Caco-2 (cell line): Measurements from ENCODE around the gene BANF2. TPM values are rescaled to one million over a fixed set of nuclear protein-coding genes. Genes with fewer than 3 reads are reported as not detected.
A peak's percentile ranks its signal among the peaks of the same experiment; 100 is the strongest.
"Not testable (repeated sequence)": the region's sequence is repeated elsewhere in the genome, so short reads cannot be mapped to it uniquely, and the experiment has no call there.

Experiments
- BruUV-seq: library from RNA; stranded (reverse); fragments of 400-500 nt; replicated peaks from 2 replicates; lab custom pipeline; 2021; lab: Mats Ljungman, UMichigan
- CTCF ChIA-PET: fragments of 300-600 bp; sonication (Branson Sonifier 250); formaldehyde crosslinking; loops from one replicate; lab custom pipeline; 2022; ENCODE audit warnings: antibody characterized with exemption; lab: Charles Lee
- POLR2A ChIA-PET: fragments of 300-600 bp; sonication (Branson Sonifier 250); formaldehyde crosslinking; loops from one replicate; lab custom pipeline; 2022; ENCODE audit warnings: antibody characterized with exemption; lab: Charles Lee
- DNase-seq, 2 experiments: peaks; one replicate each; pipeline versions ENCODE4 v3.0.0 to v3.0.0-alpha.2; 2020 to 2022
- H3K27me3 ChIP-seq: replicated peaks from 2 replicates; pipeline ENCODE4 v1.6.0; 2011; ENCODE audit warnings: low read length; ENCODE audit not compliant: control insufficient read depth, insufficient read depth
- H3K36me3 ChIP-seq: 2 replicates; pipeline ENCODE4 v1.5.1; 2011; ENCODE audit warnings: low read length; ENCODE audit not compliant: control insufficient read depth, insufficient read depth
- H3K4me1 ChIP-seq: fragments of 250-450 bp; sonication (Bioruptor Pico); 2 replicates; pipeline ENCODE4 v1.5.1; 2020; ENCODE audit warnings: mild to moderate bottlenecking
- H3K4me3 ChIP-seq: 2 replicates; pipeline ENCODE4 v1.5.1; 2011; ENCODE audit warnings: low read depth, mild to moderate bottlenecking, control low read depth, low read length
- H3K9me3 ChIP-seq: fragments of 250-450 bp; sonication (Bioruptor Pico); 2 replicates; pipeline ENCODE4 v1.5.1; 2020; ENCODE audit warnings: mild to moderate bottlenecking, moderate library complexity
- H3K27ac Mint-ChIP-seq: one replicate; pipeline ENCODE4 v1.8.0; 2022; ENCODE audit warnings: mixed read lengths; ENCODE audit not compliant: unreplicated experiment
- H3K27me3 Mint-ChIP-seq: one replicate; pipeline ENCODE4 v1.8.0; 2022; ENCODE audit warnings: mixed read lengths; ENCODE audit not compliant: insufficient read depth, unreplicated experiment
- H3K36me3 Mint-ChIP-seq: one replicate; pipeline ENCODE4 v1.8.0; 2022; ENCODE audit warnings: mild to moderate bottlenecking, mixed read lengths; ENCODE audit not compliant: insufficient read depth, unreplicated experiment
- H3K4me1 Mint-ChIP-seq: one replicate; pipeline ENCODE4 v1.8.0; 2022; ENCODE audit warnings: low read depth, mixed read lengths; ENCODE audit not compliant: unreplicated experiment
- H3K4me3 Mint-ChIP-seq: one replicate; pipeline ENCODE4 v1.8.0; 2022; ENCODE audit warnings: mild to moderate bottlenecking, moderate library complexity, mixed read lengths; ENCODE audit not compliant: unreplicated experiment
- H3K9me3 Mint-ChIP-seq: one replicate; pipeline ENCODE4 v1.8.0; 2022; ENCODE audit warnings: mixed read lengths; ENCODE audit not compliant: unreplicated experiment
- intact Hi-C: fragments of 100-400 bp; cut with micrococcal nuclease; formaldehyde crosslinking; loops from one replicate; pipeline ENCODE4 v1.10.0; 2022; ENCODE audit not compliant: unreplicated experiment
- total RNA-seq: library from RNA; stranded (reverse); gene quantifications from 2 replicates; pipeline ENCODE4 v1.2.3, GENCODE V29; 2022
- TF ChIP-seq, protein P1 (sequence below), 2 experiments: fragments of 200-600 bp in 1 of 2; IDR thresholded peaks; 1 replicate in 1 of 2; 2 replicates in 1 of 2; pipeline versions ENCODE4 v1.5.1 to v1.8.0; 2011 to 2022; ENCODE audit warnings: antibody characterized with exemption in 1 of 2, control low read depth in 1 of 2, inconsistent platforms in 1 of 2, low read depth in 1 of 2, low read length in 1 of 2, mild to moderate bottlenecking in 1 of 2, moderate library complexity in 1 of 2; ENCODE audit not compliant: insufficient read depth in 1 of 2, severe bottlenecking in 1 of 2, unreplicated experiment in 1 of 2

BANF2 gene
- total RNA-seq, 1 experiment from 2014 or later = 2.1 TPM

DNA sequence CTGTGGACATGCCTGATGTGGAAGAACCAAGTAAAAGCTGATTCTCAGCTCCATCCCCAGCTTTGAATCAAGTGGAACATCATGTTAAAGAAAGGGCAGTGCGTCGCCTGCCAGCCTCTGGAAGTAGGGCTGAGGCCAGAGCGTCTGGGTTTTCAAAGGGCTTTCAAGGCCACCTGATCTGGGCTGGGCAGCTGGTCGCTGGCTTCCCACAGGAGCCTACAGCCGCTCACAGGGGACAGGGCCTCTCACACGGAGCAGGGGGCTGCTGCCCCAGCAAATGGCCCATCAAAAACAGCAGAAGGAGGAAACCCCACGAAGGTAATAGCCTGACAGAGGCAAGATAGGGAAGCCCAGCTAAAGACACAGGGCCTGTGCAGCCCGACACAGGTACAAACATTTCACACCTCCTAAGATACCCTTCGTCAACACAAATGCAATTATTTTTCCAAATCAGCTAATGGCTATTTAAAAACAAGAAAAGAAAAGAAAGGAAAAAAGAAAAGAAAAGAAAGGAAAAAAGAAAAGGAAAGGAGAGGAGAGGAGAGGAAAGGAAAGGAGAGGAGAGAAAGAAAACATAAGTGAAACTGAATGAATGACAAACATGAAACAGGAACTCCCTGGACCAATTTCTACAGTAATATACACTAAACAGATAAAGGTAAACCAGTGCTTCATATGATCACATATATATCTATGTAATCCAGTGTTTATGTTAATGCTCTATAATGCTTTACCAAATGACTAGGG is 42.5 kb upstream of the BANF2 start:
- H3K27me3 ChIP-seq = no peaks in the 10 kb centered on the region
- no peak overlapping the region for H3K27ac Mint-ChIP-seq
- H3K4me1 ChIP-seq = peaks cover 17% of the 10 kb centered on the region; the same call in 1 of the 2 replicates
- no peak for DNase-seq
- POLR2A ChIA-PET = no interaction called here
- CTCF ChIA-PET = no interaction called here
- H3K36me3 ChIP-seq = peaks cover 30% of the 10 kb centered on the region
- H3K9me3 ChIP-seq = no peaks in the 10 kb centered on the region
- no peak overlapping the region for H3K4me3 ChIP-seq
- H3K4me1 Mint-ChIP-seq = peaks cover 43% of the 10 kb centered on the region
- TF ChIP-seq, protein P1, sequence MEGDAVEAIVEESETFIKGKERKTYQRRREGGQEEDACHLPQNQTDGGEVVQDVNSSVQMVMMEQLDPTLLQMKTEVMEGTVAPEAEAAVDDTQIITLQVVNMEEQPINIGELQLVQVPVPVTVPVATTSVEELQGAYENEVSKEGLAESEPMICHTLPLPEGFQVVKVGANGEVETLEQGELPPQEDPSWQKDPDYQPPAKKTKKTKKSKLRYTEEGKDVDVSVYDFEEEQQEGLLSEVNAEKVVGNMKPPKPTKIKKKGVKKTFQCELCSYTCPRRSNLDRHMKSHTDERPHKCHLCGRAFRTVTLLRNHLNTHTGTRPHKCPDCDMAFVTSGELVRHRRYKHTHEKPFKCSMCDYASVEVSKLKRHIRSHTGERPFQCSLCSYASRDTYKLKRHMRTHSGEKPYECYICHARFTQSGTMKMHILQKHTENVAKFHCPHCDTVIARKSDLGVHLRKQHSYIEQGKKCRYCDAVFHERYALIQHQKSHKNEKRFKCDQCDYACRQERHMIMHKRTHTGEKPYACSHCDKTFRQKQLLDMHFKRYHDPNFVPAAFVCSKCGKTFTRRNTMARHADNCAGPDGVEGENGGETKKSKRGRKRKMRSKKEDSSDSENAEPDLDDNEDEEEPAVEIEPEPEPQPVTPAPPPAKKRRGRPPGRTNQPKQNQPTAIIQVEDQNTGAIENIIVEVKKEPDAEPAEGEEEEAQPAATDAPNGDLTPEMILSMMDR (IDR thresholded peaks at IDR 0.05; ENCODE audit: insufficient read depth in 1 of 2, low read depth in 1 of 2, low read length in 1 of 2, severe bottlenecking in 1 of 2, unreplicated experiment in 1 of 2) = no peak
- no TSS peak for BruUV-seq
- intact Hi-C loops = no loop called here
- no peaks in the 10 kb centered on the region for H3K27me3 Mint-ChIP-seq
- H3K9me3 Mint-ChIP-seq = peaks cover 12% of the 10 kb centered on the region
- H3K36me3 Mint-ChIP-seq = peaks cover 100% of the 10 kb centered on the region
- H3K4me3 Mint-ChIP-seq = no peak overlapping the region

DNA sequence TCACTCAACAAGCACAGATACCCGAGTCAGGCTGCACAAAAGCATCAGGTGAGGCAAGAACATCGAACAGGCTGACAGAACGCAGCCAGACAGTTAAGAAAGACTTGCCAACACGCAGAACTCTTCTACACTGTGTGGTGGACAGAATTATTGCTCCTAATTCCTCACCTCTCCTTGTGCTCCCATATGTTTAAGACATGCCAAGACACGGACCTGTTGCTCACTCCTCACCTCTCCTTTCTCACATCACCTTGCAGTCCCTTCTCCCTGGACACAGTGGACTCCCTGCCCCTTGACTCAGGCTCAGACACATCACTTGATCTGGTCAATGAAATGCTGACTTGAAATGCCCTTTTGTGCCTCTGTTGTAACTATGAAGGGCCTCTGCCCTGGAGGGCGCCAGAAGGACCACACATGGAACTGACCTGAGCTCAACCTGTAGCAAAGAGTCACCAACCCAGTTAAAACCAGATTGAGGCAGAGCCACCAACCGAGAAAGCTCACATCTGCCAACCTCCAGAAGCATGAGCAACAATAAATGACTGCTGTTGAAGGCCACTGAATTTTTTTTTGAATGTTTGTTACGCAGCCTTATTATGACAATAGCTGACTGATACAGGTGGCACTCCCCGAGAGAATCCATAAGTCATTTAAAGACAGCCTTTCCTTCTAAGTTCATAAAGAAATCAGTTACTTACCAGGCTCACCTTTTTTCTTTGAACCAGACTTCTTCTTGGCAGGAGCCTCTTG is 41.7 kb upstream of the BANF2 start:
- intact Hi-C loops = no loop called here
- peaks cover 100% of the 10 kb centered on the region for H3K36me3 Mint-ChIP-seq
- H3K27me3 ChIP-seq = no peaks in the 10 kb centered on the region

DNA sequence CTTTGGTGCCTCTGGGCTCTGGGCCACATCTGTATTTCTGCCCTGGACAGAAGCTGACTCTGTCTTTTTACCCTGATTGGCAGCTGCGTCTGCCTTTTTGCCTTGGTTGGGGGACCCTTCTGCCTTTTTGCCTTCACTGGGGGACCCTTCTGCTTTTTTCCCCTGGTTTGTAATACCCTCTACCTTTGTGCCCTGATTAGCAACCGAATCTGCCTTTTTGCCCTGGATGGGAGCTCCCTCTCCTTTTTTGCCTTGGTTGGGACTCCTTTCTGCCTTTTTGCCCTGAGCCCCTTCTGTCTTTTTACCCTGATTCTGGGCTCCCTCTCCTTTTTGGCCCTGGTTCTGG is 41.1 kb upstream of the BANF2 start:
- Mint-ChIP-seq H3K9me3 (peaks cover 12% of the 10 kb centered on the region), H3K4me1 (peaks cover 47% of the 10 kb centered on the region), H3K36me3 (peaks cover 100% of the 10 kb centered on the region), H3K4me3 (no peak overlapping the region), H3K27me3 (no peaks in the 10 kb centered on the region), H3K27ac (peak overlapping the region; percentile 63)
- Histone ChIP-seq H3K4me1 (peaks cover 12% of the 10 kb centered on the region; the same call in 1 of the 2 replicates), H3K9me3 (no peaks in the 10 kb centered on the region), H3K36me3 (peaks cover 26% of the 10 kb centered on the region), H3K4me3 (no peak overlapping the region), H3K27me3 (no peaks in the 10 kb centered on the region)
- ChIA-PET CTCF (no interaction called here), POLR2A (no interaction called here)
- no peak for DNase-seq
- BruUV-seq = no TSS peak
- TF ChIP-seq, protein P1 (IDR thresholded peaks at IDR 0.05; ENCODE audit: insufficient read depth in 1 of 2, low read depth in 1 of 2, low read length in 1 of 2, severe bottlenecking in 1 of 2, unreplicated experiment in 1 of 2) = no peak
- intact Hi-C loops = no loop called here

More for the DNA sequence above, 41.7 kb upstream of the BANF2 start:
- DNase-seq = no peak
- POLR2A ChIA-PET = no interaction called here
- Histone ChIP-seq H3K4me1 (peaks cover 12% of the 10 kb centered on the region; the same call in 1 of the 2 replicates), H3K9me3 (no peaks in the 10 kb centered on the region), H3K4me3 (no peak overlapping the region), H3K36me3 (peaks cover 26% of the 10 kb centered on the region)
- H3K27ac Mint-ChIP-seq = peak overlapping the region; percentile 63
- no peaks in the 10 kb centered on the region for H3K27me3 Mint-ChIP-seq
- no peak overlapping the region for H3K4me3 Mint-ChIP-seq
- H3K4me1 Mint-ChIP-seq = peaks cover 47% of the 10 kb centered on the region
- CTCF ChIA-PET = no interaction called here
- H3K9me3 Mint-ChIP-seq = peaks cover 12% of the 10 kb centered on the region
- BruUV-seq = no TSS peak
- TF ChIP-seq, protein P1 (IDR thresholded peaks at IDR 0.05; ENCODE audit: insufficient read depth in 1 of 2, low read depth in 1 of 2, low read length in 1 of 2, severe bottlenecking in 1 of 2, unreplicated experiment in 1 of 2) = no peak

DNA sequence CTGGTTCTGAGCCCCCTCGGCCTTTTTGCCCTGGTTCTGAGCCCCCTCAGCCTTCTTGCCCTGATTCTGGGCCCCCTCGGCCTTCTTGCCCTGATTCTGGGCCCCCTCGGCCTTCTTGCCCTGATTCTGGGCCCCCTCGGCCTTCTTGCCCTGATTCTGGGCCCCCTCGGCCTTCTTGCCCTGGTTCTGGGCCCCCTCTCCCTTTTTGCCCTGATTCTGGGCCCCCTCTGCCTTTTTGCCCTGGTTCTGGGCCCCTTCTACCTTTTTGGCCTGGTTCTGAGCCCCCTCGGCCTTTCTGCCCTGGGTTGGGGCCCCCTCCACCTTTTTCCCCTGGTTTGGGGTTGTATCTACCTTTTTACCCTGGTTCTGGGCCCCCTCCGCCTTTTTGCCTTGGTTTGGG is 40.4 kb upstream of the BANF2 start:
- H3K4me3 ChIP-seq, intact Hi-C loops, BruUV-seq: not testable (repeated sequence)

More for the DNA sequence above, 40.4 kb upstream of the BANF2 start:
- H3K27me3 ChIP-seq, H3K27me3 Mint-ChIP-seq, H3K9me3 ChIP-seq, CTCF ChIA-PET, DNase-seq, POLR2A ChIA-PET: not testable (repeated sequence)
- Histone ChIP-seq H3K4me1 (peaks cover 12% of the 10 kb centered on the region; the same call in 1 of the 2 replicates), H3K36me3 (peaks cover 25% of the 10 kb centered on the region)
- H3K9me3 Mint-ChIP-seq = peaks cover 12% of the 10 kb centered on the region
- peak overlapping the region; percentile 83 for H3K27ac Mint-ChIP-seq
- peaks cover 100% of the 10 kb centered on the region for H3K36me3 Mint-ChIP-seq
- H3K4me3 Mint-ChIP-seq = peak overlapping the region; percentile 14
- H3K4me1 Mint-ChIP-seq = peaks cover 47% of the 10 kb centered on the region
